Measurements from ENCODE around the gene KLRC3.

GRCh38 chr12:10389904-10390303 is 30.5 kb downstream of the KLRC3 start, which contains the start of gene KLRK1:
- TF ChIP-seq POLR2AphosphoS5 (IDR thresholded peaks at IDR 0.05; ENCODE audit: low read depth, low read length) (no peak), CTCF (IDR thresholded peaks at IDR 0.05) (no peak), REST (IDR thresholded peaks at IDR 0.05; ENCODE audit: insufficient read depth in 1 of 2, low read depth in 2 of 2, low read length in 1 of 2) (no peak)

All from Panc1 (cell line).